Stimulated activated CD8-positive, alpha-beta memory T cell treated with anti-CD3 and anti-CD28 coated beads, Interleukin-4, amount 100 ng/mL, for 48 hours (primary cell): ENCODE data around the gene CEACAM3.
"Not testable (repeated sequence)": the region's sequence is repeated elsewhere in the genome, so short reads cannot be mapped to it uniquely, and the experiment has no call there.

ENCODE experiments used
- DNase-seq: peaks from one replicate; pipeline ENCODE4 v3.0.0-alpha.2; 2020

The CEACAM3 gene

DNA sequence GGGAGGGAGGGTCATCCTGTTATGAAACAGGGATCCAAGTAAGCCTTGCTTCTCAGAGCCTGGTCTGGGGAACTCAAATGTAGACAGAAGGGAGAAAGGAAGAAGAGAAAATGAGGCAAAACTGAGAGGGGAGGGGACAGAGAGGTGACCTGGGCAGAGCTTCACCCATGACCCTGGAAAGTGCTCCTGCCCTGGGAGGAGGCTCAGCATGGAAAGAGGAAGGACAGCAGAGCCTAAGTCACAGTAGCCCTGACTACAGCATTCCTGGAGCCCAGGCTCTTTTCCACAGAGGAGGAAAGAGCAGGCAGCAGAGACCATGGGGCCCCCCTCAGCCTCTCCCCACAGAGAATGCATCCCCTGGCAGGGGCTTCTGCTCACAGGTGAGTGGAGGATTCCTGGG, at the start of gene CEACAM3:
Gene CEACAM3 (plus strand): TSS at position 226 of the 400 bp plus-strand sequence. CDS start 91 bp downstream, at position 317.
- DNase-seq = no peak

DNA sequence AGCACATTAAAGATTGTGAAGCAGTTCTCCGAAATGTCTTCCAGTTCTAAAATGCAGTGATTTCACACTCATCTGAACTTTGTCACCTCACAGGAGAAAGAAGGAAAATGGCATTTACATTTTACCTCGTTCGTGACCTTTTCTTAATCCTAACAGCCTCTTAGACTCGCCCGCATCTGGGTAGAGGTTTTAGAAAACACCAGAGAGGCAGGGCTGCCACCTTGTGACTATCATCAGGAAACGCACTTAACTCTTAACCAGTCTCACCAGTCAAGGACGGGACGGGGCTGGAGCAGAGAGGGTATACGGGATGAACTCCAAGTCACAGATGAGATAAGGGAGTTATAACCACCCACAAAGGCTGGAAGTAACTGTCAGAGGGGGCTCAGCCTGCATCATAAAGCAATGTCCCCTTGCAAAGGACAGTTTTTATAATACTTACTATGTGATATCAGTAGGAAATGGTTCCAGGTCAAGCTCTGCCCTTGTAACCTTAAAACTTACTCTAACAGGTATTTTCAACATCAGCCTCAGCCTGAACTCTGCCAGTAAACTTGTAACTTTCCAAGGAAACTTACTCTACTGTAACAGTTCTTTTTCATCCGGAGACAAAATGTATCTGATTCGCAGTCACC, 49.7 kb upstream of the CEACAM3 start:
- DNase-seq = peak; percentile 61

GRCh38 chr19:41748012-41748411, 48.4 kb upstream of the CEACAM3 start:
- DNase-seq = no peak

- DNase-seq = not testable (repeated sequence)
These were observed 45.9 kb upstream of the CEACAM3 start for GRCh38 chr19:41750248-41751134.

DNA sequence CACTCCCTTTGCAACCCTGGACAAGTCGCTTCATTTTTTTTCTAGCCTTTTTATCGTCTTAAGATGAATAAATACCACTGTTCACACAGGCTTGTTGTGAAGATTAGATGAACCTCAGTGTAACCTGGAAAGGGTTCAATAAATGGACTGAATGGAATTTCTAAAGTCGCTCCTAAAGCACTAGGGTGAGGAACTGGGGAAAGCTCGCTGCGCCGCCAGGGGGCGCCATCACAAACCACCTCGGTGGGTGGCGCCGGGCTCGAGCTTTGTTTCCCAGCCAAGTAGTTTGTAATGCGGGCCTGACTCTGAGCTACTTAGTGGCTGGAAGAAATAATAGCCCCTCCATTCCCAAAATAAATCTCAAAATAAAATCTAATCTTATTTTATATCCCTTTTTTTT, 43.2 kb upstream of the CEACAM3 start:
- peak; percentile 90 for DNase-seq

GRCh38 chr19:41753936-41754529, 42.4 kb upstream of the CEACAM3 start:
- DNase-seq = peak; percentile 83

GRCh38 chr19:41755328-41755913, 41.0 kb upstream of the CEACAM3 start, which contains the start of gene CEACAM6:
Gene CEACAM6 (plus strand): TSS chr19:41755530. CDS start chr19:41755639, 109 bp downstream.
- DNase-seq = no peak

GRCh38 chr19:41758846-41759245, 37.5 kb upstream of the CEACAM3 start:
- no peak for DNase-seq

GRCh38 chr19:41767115-41767514, 29.3 kb upstream of the CEACAM3 start:
- DNase-seq = no peak

DNA sequence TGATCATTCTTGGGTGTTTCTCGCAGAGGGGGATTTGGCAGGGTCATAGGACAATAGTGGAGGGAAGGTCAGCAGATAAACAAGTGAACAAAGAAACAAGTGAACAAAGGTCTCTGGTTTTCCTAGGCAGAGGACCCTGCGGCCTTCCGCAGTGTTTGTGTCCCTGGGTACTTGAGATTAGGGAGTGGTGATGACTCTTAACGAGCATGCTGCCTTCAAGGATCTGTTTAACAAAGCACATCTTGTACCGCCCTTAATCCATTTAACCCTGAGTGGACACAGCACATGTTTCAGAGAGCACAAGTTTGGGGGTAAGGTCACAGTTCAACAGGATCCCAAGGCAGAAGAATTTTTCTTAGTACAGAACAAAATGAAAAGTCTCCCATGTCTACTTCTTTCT, 28.3 kb upstream of the CEACAM3 start:
- not testable (repeated sequence) for DNase-seq

GRCh38 chr19:41769608-41770007, 26.8 kb upstream of the CEACAM3 start:
- no peak for DNase-seq

- DNase-seq = no peak
These were observed 25.0 kb upstream of the CEACAM3 start for GRCh38 chr19:41771410-41771809.

- DNase-seq = peak; percentile 63
These were observed 21.8 kb upstream of the CEACAM3 start for GRCh38 chr19:41774515-41774980.

DNA sequence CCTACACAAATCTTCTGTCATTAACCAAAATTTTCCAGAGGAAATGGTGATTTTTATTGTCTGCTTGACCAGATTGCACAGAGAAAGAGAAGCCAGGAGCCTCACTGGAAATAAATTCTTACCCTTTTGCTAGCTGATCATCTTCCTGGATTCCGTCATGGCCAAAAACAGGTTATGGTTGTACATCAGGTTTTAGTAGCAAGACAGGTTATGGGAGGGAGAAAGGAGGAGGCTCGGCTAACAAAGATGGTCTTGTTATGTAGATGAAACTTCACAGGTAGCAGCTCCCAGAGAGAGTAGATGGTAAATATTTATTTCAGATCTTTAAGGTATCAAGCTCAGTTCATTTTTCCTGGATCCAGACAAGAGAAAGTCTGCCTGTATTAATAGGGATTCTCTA, 19.7 kb upstream of the CEACAM3 start:
- no peak for DNase-seq

- DNase-seq = no peak
These were observed 12.8 kb upstream of the CEACAM3 start for GRCh38 chr19:41783612-41784011.

DNA sequence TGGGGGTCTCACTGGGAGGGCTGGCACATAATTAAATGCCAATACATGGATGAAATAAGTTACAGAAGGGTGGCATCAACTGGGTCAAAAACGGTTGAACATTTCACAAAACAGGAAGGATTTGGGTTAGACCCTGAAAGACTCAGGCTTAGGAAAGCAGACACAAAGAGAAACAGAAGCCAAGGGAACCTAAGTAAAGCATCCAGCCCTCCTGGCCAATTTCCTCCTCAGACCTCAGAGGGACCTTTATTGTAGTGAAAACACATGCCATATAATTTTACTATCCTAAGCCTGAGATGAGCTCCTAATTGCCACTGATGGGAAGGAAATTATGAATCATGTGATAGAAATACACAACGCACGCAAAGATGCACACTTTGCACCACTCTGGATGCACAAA, 12.1 kb upstream of the CEACAM3 start:
- DNase-seq = no peak

GRCh38 chr19:41784743-41785142, 11.6 kb upstream of the CEACAM3 start:
- DNase-seq = no peak

DNA sequence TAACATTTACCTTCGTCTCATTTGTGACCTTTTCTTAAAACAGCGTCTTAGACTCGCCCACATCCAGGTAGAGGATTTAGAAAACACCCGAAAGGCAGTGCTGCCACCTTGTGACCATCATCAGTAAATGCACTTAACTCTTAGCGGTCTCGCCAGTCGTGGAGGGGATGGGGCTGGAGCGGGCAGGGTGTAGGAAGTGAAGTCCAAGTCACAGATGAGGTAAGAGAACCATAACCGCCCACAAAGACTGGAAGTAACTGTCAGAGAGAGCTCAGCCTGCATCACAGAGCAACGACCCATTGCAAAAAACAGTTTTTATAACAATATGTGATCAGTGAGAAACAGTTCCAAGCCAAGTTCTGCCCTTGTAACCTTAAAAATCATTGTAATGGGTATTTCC, 10.7 kb upstream of the CEACAM3 start:
- DNase-seq = peak; percentile 76

DNA sequence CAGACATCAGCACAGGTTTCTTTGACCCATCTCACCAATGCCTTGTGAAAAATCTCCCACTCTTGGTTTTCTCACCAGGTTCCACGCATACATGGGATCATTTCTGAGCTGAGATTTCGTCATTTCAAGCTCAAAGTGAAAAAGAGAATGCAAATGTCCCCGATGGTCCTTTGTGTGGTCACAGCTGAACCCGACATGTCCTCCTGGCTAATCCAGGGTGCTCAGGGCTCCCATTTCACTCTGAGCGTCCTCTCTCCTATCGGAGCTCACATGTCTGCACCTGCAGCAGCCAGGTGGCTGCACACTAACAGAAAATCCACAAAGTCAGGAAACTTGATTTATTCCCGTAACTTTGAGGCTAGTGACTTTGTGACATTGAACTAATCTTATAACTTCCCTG, 9.3 kb upstream of the CEACAM3 start:
- no peak for DNase-seq

GRCh38 chr19:41788518-41788917, 7.9 kb upstream of the CEACAM3 start:
- not testable (repeated sequence) for DNase-seq

DNA sequence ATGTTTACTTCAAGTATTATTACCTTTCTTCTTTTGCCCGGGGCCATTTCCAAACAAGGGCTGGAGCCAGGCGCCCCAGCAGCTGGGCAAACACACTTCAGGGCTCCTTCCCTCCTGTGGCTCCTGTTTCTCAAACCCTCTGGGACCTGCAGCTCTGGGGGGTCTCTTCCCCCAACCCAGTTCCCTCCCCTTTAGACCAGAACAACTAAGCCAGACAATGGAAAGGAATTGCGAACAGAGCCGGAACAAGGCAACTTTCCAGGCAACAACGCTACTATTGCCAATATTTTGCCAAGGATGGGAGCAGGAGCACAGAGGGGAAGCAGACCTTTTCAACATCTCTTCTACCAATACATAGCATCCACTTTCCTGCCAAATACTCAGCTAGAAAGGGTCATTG, 7.3 kb upstream of the CEACAM3 start:
- not testable (repeated sequence) for DNase-seq

GRCh38 chr19:41792513-41793413, 3.6 kb upstream of the CEACAM3 start:
- peak; percentile 75 for DNase-seq
